NCI-H748 treated with DMSO at 0.1 percent for 48 hours (cell line): Measurements from ENCODE around the gene BMP10.

Source experiments
- DNase-seq: peaks from one replicate; lab custom pipeline; 2025; lab: John Stamatoyannopoulos, UW

Gene BMP10

GRCh38 chr2:68819556-68819955 lies 51.6 kb downstream of the BMP10 start:
- DNase-seq, result no peak

GRCh38 chr2:68817306-68817705 lies 53.9 kb downstream of the BMP10 start:
- DNase-seq, result no peak
